ENCODE measurements around the gene DPAGT1.

The DPAGT1 gene

DNA sequence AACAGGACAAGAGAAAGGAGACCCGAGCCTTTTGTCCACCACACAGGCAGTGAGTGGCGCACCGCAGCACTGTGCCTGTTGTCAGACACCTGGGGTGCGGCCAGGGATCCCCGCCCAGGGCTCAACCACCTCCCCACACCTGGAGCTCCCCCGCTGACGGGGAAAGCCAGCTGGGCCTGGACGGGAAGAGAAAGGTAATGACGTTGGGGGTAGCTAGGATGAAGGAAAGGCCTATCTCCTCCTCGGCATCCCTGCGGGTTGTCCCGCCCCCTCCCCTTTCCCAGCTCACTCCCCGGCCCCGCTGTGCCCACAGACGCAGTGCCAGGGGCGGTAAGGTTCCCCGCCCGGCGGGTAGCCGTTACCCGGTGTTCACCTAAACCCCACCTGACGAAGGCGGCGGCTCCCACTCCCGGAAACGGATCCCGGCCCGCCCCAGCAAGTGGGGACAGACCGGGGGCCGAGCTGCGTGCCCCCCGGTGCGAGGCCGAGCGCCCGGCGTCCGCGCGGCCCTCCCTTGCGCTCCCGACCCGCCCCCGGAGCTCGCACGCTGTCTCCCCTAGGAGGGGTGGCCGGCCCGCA lies 45.1 kb downstream of the DPAGT1 start:
- TF ChIP-seq, protein P1, sequence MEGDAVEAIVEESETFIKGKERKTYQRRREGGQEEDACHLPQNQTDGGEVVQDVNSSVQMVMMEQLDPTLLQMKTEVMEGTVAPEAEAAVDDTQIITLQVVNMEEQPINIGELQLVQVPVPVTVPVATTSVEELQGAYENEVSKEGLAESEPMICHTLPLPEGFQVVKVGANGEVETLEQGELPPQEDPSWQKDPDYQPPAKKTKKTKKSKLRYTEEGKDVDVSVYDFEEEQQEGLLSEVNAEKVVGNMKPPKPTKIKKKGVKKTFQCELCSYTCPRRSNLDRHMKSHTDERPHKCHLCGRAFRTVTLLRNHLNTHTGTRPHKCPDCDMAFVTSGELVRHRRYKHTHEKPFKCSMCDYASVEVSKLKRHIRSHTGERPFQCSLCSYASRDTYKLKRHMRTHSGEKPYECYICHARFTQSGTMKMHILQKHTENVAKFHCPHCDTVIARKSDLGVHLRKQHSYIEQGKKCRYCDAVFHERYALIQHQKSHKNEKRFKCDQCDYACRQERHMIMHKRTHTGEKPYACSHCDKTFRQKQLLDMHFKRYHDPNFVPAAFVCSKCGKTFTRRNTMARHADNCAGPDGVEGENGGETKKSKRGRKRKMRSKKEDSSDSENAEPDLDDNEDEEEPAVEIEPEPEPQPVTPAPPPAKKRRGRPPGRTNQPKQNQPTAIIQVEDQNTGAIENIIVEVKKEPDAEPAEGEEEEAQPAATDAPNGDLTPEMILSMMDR (IDR thresholded peaks at IDR 0.05; ENCODE audit: borderline replicate concordance, insufficient read depth, low read depth, low read length), result no peak
- H3K4me3 ChIP-seq (ENCODE audit: low read depth, low read length), result peak overlapping the region; percentile 91

DNA sequence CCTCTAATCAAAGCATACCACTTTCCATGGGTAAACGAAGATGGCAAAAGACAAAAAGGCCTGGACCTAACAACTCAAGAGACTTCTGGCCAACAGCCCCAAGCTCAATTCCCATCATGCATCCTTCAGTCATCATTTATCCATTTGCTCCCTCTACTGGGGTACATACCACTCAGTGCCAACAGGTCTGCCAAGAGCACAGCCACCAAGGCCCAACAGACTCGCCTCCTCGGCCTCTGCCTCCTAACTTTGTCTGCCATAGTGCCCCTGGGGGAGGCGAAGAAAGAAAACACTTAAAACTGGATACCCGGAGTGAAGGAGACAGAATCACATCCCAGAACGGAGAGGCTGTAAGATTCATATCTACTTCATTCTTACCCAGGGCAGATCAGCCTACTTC lies 45.8 kb downstream of the DPAGT1 start:
- peak overlapping the region; percentile 91 for H3K4me3 ChIP-seq (ENCODE audit: low read depth, low read length)
- TF ChIP-seq, protein P1 (IDR thresholded peaks at IDR 0.05; ENCODE audit: borderline replicate concordance, insufficient read depth, low read depth, low read length), result peak; percentile 7; the same call in 1 of the 2 replicates

DNA sequence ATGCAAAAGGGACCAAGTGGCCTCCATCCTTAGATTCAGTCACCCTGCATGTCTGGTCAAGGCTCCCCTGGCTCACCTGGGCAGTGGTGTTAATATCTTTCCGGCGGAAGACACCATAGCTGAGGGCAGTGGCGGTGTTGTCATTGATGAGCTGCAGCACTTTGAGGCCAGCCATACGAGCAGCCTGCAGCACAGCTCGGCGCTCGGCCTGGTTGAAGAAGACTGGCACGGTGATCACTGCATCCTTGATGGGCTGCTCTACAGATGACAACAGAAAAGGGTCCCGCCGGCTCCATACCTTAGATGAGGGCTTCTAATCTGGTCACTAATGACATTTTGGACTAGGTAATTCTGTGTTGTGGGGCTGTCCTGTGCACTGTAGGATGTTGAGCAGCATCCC lies 47.2 kb downstream of the DPAGT1 start:
- TF ChIP-seq, protein P1 (IDR thresholded peaks at IDR 0.05; ENCODE audit: borderline replicate concordance, insufficient read depth, low read depth, low read length), result no peak
- no peak overlapping the region for H3K4me3 ChIP-seq (ENCODE audit: low read depth, low read length)

DNA sequence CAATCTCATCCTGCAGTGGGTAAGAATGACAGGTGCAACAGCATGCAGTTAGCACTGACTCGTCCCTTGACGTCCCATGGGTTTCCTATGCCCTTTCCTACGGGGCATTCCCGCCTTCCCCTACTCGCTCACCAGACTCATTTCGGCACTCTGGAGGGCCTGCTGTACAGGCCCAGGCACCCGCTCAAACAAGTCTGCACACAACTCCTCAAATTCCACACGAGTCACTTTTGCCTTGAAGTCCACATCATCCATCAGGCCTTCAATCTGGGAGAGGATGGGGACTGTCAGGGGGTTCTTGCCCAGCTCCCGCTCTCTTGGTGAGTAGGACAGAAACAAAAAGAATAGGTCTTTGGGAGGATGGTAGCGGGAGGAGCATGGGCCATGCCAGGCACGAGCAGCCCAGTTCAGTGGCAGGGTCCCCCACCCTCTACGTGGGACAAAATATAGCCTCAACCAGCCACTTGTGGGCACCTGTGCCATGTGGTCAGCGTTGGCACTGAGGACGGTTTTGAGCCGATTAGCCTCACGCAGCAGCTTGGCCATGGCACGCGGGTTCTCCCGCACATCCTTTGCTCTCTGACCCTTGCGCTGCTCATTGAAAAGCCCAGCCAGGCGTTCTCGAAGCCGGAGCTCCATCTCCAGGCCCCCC lies 49.4 kb downstream of the DPAGT1 start:
- H3K4me3 ChIP-seq (ENCODE audit: low read depth, low read length), result no peak overlapping the region
- TF ChIP-seq, protein P1 (IDR thresholded peaks at IDR 0.05; ENCODE audit: borderline replicate concordance, insufficient read depth, low read depth, low read length), result no peak

DNA sequence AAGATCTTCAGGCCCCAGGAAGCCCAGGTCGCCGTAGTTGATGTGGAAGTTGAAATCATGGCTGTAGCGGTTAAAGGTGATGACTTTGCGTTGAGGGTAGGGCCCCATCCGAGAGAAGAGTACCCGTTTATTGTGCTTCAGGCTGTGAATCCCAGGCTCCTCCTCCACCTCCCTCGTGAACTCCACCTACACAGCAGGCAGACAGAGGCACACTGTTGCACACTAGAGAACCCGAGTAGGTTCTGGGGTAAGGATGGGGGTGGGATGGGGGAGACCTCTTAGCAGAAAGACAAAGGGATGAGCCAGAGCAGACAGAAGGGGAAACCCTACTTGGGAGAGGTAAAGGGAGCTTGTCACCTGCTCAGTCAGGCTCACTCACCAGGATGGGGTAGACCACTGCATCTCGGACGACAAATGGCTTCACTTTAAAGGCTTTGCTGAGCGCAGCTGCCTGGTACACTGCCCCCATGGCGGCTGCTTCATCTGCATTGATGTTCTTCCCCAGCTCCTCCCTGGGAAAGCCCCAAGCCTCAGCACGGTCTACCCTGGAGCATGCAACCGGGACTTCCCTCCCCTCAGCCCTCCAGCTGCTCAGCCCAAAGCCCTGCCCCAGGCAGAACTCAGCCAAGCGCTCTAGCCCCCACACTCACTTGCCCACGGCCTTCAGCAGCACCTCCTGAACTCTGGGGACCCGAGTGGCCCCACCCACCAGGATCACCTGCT lies 50.1 kb downstream of the DPAGT1 start:
- TF ChIP-seq, protein P1 (IDR thresholded peaks at IDR 0.05; ENCODE audit: borderline replicate concordance, insufficient read depth, low read depth, low read length), result no peak
- H3K4me3 ChIP-seq (ENCODE audit: low read depth, low read length), result peak overlapping the region; percentile 41

DNA sequence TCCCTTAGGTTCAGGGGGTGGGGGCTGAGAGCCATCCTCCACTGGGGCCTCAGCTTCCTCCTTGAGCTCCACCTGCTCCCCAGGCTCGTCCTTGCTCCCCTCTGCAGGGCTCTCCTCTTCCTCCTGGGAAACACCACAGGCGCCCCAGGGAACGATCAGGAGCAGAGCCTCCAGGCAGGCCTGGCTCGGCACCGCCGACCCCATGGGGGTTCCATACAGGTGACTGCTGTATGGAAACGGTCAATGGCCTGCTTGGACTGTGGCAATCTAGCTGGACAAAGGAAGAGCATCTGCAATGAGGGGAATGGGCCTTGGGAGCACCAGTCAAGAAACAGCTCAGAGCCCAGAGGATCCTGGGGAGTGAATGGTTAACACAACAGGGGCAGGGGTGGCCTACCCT lies 52.6 kb downstream of the DPAGT1 start:
- no peak overlapping the region for H3K4me3 ChIP-seq (ENCODE audit: low read depth, low read length)
- TF ChIP-seq, protein P1 (IDR thresholded peaks at IDR 0.05; ENCODE audit: borderline replicate concordance, insufficient read depth, low read depth, low read length), result no peak
